SK-N-SH (cell line): Measurements from ENCODE around the gene SMIM29. TPM values are rescaled to one million over a fixed set of nuclear protein-coding genes. Genes with fewer than 3 reads are reported as not detected.
A peak's percentile ranks its signal among the peaks of the same experiment; 100 is the strongest.
"Not testable (repeated sequence)": the region's sequence is repeated elsewhere in the genome, so short reads cannot be mapped to it uniquely, and the experiment has no call there.

Experiments used
- CTCF ChIA-PET: fragments of 300-600, 350-600 bp; formaldehyde crosslinking; extraction: SDS; loops from one replicate; lab custom pipeline; 2021; lab: Yijun Ruan, JAX
- POLR2A ChIA-PET: fragments of 350-600 bp; sonication (Branson Sonifier 250); formaldehyde crosslinking; extraction: SDS; loops from one replicate; lab custom pipeline; 2020; ENCODE audit warnings: antibody characterized with exemption, inconsistent platforms; lab: Yijun Ruan, JAX
- DNase-seq: peaks from one replicate; pipeline ENCODE4 v3.0.0; 2012
- H2AFZ ChIP-seq: fragments of 200-600 bp; sonication (generic); 2 replicates; pipeline ENCODE4 v1.8.1; 2016; ENCODE audit warnings: antibody characterized with exemption, mild to moderate bottlenecking, low read depth
- H3F3A ChIP-seq: fragments of 200-600 bp; sonication (generic); replicated peaks from 2 replicates; pipeline ENCODE3; 2016; ENCODE audit warnings: antibody characterized with exemption, mild to moderate bottlenecking; ENCODE audit not compliant: insufficient read depth
- H3K27ac ChIP-seq, 2 experiments: fragments of 200-500 bp in 1 of 2; fragments of 200-600 bp in 1 of 2; sonication (Bioruptor generic) in 1 of 2; sonication (generic), shearing (Covaris generic) in 1 of 2; 2 replicates each; pipeline versions ENCODE4 v1.5.1 to v1.6.1; 2014 to 2016; ENCODE audit warnings: low read depth in 2 of 2, inconsistent platforms in 1 of 2, low read length in 1 of 2, mild to moderate bottlenecking in 1 of 2, mixed read lengths in 1 of 2
- H3K27me3 ChIP-seq: fragments of 200-600 bp; sonication (generic), shearing (Covaris generic); 2 replicates; pipeline ENCODE4 v1.6.1; 2016; ENCODE audit warnings: mixed run types; ENCODE audit not compliant: insufficient read depth
- H3K36me3 ChIP-seq, 2 experiments: fragments of 200-500 bp in 1 of 2; fragments of 200-600 bp in 1 of 2; sonication (Bioruptor generic) in 1 of 2; sonication (generic) in 1 of 2; replicated peaks in 1 of 2; 2 replicates each; pipeline versions ENCODE3 to v1.5.1; 2014 to 2016; ENCODE audit warnings: low read length in 1 of 2, mild to moderate bottlenecking in 1 of 2; ENCODE audit not compliant: insufficient read depth in 2 of 2, control insufficient read depth in 1 of 2
- H3K4me1 ChIP-seq, 2 experiments: fragments of 200-500 bp in 1 of 2; fragments of 200-600 bp in 1 of 2; sonication (Bioruptor generic) in 1 of 2; sonication (generic), shearing (Covaris generic) in 1 of 2; 2 replicates each; pipeline versions ENCODE4 v1.5.1 to v1.6.1; 2014 to 2016; ENCODE audit warnings: low read depth in 1 of 2, low read length in 1 of 2, mixed run types in 1 of 2; ENCODE audit not compliant: insufficient read depth in 2 of 2, control insufficient read depth in 1 of 2
- H3K4me2 ChIP-seq: fragments of 200-600 bp; sonication (generic), shearing (Covaris generic); 2 replicates; pipeline ENCODE4 v1.6.1; 2017; ENCODE audit warnings: mixed run types
- H3K4me3 ChIP-seq, 2 experiments: fragments of 200-500 bp in 1 of 2; fragments of 200-600 bp in 1 of 2; sonication (Bioruptor generic) in 1 of 2; sonication (generic), shearing (Covaris generic) in 1 of 2; 2 replicates each; pipeline versions ENCODE4 v1.5.1 to v1.8.1; 2014 to 2016; ENCODE audit warnings: low read depth in 2 of 2, inconsistent platforms in 1 of 2, low read length in 1 of 2, mild to moderate bottlenecking in 1 of 2, mixed read lengths in 1 of 2, moderate library complexity in 1 of 2
- H3K79me2 ChIP-seq: fragments of 200-600 bp; sonication (generic); 2 replicates; pipeline ENCODE4 v1.8.1; 2017; ENCODE audit warnings: mild to moderate bottlenecking; ENCODE audit not compliant: insufficient read depth
- H3K9ac ChIP-seq: fragments of 200-600 bp; sonication (generic); 2 replicates; pipeline ENCODE4 v1.6.1; 2017; ENCODE audit warnings: mixed run types
- H3K9me2 ChIP-seq: fragments of 200-600 bp; sonication (generic); 2 replicates; pipeline ENCODE4 v1.6.1; 2017; ENCODE audit warnings: mixed run types
- H3K9me3 ChIP-seq: fragments of 200-600 bp; sonication (generic); 2 replicates; pipeline ENCODE4 v1.6.1; 2017; ENCODE audit warnings: mixed run types, mild to moderate bottlenecking, moderate library complexity
- H4K20me1 ChIP-seq: fragments of 200-600 bp; sonication (generic); 2 replicates; pipeline ENCODE4 v1.6.1; 2017; ENCODE audit warnings: mild to moderate bottlenecking, mixed run types; ENCODE audit not compliant: insufficient read depth
- CHD2 ChIP-seq: fragments of 150-350 bp; IDR thresholded peaks from 2 replicates; pipeline ENCODE4 v1.6.1; 2018; ENCODE audit warnings: low read length; ENCODE audit not compliant: partially characterized antibody
- EP300 ChIP-seq, 2 experiments: IDR thresholded peaks; 2 replicates each; pipeline versions ENCODE4 v1.4.0 to v1.6.1; 2012; ENCODE audit warnings: borderline replicate concordance in 1 of 2, low read depth in 1 of 2, low read length in 1 of 2
- FOXJ3 ChIP-seq: sonication (generic); formaldehyde crosslinking; IDR thresholded peaks from 2 replicates; pipeline ENCODE4 v1.5.1; 2020; ENCODE audit warnings: mild to moderate bottlenecking, missing genetic modification reagents
- JUND ChIP-seq: IDR thresholded peaks from 2 replicates; pipeline ENCODE4 v1.4.0; 2012
- NFIC ChIP-seq: IDR thresholded peaks from 2 replicates; pipeline ENCODE4 v1.4.0; 2012; ENCODE audit warnings: borderline replicate concordance
- POLR2AphosphoS5 ChIP-seq: IDR thresholded peaks from 2 replicates; pipeline ENCODE4 v1.6.1; 2012; ENCODE audit warnings: low read depth, low read length
- RFX5 ChIP-seq: IDR thresholded peaks from 2 replicates; pipeline ENCODE4 v1.6.1; 2012; ENCODE audit warnings: mild to moderate bottlenecking, improper control_type of control experiment, low read length
- TAF1 ChIP-seq: IDR thresholded peaks from 2 replicates; pipeline ENCODE4 v1.6.1; 2012; ENCODE audit warnings: low read depth, mild to moderate bottlenecking, low read length, moderate library complexity, borderline replicate concordance
- TCF12 ChIP-seq: IDR thresholded peaks from 2 replicates; pipeline ENCODE4 v1.4.0; 2012
- WGBS: methylation state at CpG from one replicate; pipeline ENCODE4 v1.1.6; 2017; ENCODE audit warnings: low lambda C conversion rate; 5-methylcytosine and 5-hydroxymethylcytosine counted together
- polyA plus RNA-seq, 3 experiments: library from polyadenylated mRNA; depleted of rRNA; stranded (reverse); fragments of >200 nt; gene quantifications; 2 replicates each; pipeline ENCODE4 v1.2.3, GENCODE V29; 2012
- TF ChIP-seq, protein P1 (sequence below): fragments of 200-600 bp; sonication (generic); IDR thresholded peaks from 2 replicates; pipeline ENCODE4 v1.6.1; 2017; ENCODE audit warnings: antibody characterized with exemption, mild to moderate bottlenecking, moderate library complexity

The SMIM29 gene
- polyA plus RNA-seq, 1 of the 3 experiments (the other 2 are of a cell fraction): 50.2 TPM

DNA sequence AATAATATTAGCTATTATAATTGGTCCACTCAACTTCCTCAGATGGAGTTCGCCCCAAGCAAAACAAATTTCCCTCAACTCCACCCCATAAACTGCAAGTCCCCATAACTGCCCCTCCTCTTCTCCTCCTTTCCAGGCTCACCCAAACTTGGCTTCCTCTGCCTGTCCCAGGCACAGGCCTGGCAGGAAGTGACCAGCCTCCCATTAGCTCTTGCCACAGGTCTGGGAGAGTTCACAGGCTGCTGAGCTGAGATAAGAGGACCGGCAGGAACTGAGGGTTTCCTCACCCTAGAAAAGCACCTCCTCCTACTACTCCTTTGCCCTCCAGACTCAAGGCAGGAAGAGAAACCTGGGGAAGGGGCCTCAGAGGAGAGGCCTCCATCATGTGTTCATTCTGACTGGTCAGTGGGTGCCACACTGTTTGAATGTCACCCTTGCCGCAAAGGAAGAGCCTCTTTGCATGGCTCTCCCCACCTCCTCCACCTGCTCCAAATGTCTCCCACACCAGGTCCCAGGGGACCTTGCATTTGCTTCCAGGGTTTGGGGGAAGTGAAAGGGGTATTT, 24.5 kb upstream of the SMIM29 start:
- peaks cover 4% of the 10 kb centered on the region for H3F3A ChIP-seq
- TF ChIP-seq FOXJ3 (CRISPR knock-in tag) (no peak), POLR2AphosphoS5 (no peak), EP300 (IDR thresholded peaks at IDR 0.05; ENCODE audit: borderline replicate concordance in 1 of 2, low read depth in 1 of 2, low read length in 1 of 2) (no peak), TCF12 (no peak), TAF1 (no peak), NFIC (no peak), CHD2 (no peak), JUND (no peak), RFX5 (no peak)
- 66% methylated on average over 3 of the region's 3 CpGs for WGBS
- no peaks in the 10 kb centered on the region for H3K27me3 ChIP-seq
- peak; percentile 64 for DNase-seq
- H3K4me1 ChIP-seq: peaks cover 0 to 12% of the 10 kb centered on the region in 2 experiments; a peak in 1 of 4 replicates
- CTCF ChIA-PET: interaction anchor here (1.3 kb wide), 1 partner anchor 24 kb away, joined by 3 read pairs; no protein-coding TSS in a partner anchor
- no peaks in the 10 kb centered on the region for H3K9me3 ChIP-seq
- POLR2A ChIA-PET: no interaction called here
- peak overlapping the region in 1 of 2 experiments; percentile 50; a peak in 1 of 4 replicates for H3K27ac ChIP-seq
- H3K9ac ChIP-seq: no peak overlapping the region
- H3K36me3 ChIP-seq: peaks cover 0 to 2% of the 10 kb centered on the region in 2 experiments
- no peaks in the 10 kb centered on the region for H3K79me2 ChIP-seq
- no peak overlapping the region for H3K4me2 ChIP-seq
- H4K20me1 ChIP-seq: no peaks in the 10 kb centered on the region
- H3K4me3 ChIP-seq: no peak overlapping the region
- no peaks in the 10 kb centered on the region for H3K9me2 ChIP-seq
- H2AFZ ChIP-seq: no peak overlapping the region

DNA sequence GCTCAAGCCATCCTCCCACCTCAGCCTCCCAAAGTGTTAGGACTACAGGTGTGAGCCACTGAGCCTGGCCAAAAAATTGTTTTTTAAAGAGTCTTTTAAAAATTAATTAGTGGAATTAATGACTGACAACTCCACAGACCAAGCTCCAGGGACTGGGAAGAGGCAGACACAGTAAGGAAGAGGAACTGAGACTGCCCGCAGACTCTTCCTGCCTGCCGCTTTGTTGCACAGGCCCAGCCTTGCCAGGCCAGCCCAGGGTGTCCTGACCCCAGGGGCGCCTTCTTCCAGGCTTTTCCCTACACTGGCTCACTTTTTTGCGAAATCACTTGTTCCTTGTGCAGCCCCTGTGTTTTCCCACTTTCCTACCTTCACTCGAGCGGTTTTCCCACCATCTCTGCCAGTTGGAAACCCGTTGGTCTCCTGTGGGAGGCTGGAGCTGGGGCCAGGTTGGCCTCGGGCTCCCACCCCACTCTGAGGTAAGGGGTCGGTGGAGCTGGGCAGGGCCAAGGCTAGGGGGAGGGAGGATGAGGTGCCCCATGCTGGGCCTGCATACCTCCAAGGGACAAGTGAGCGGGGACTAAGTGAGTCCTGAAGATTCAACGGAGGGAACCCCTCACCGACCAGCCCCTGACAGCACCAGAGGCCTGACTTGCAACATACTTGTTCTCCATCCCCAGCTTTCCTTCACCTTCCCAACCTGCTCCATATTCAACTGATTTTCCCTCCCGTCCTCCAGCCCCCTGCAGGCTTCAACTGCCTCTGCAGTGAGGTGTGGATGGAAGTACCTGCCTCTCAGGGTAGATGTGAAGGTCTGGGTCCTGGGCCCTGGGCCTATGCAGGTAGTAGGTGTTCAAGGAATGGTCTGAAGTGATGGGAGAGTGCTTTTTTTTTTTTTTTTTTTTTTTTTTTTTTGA, 23.5 kb upstream of the SMIM29 start:
- H3K36me3 ChIP-seq: no peaks in the 10 kb centered on the region
- H3K9me3 ChIP-seq: no peaks in the 10 kb centered on the region
- no peaks in the 10 kb centered on the region for H3K79me2 ChIP-seq
- H3K9me2 ChIP-seq: no peaks in the 10 kb centered on the region
- no peaks in the 10 kb centered on the region for H3K27me3 ChIP-seq
- peaks cover 0 to 11% of the 10 kb centered on the region in 2 experiments; a peak in 1 of 4 replicates for H3K4me1 ChIP-seq
- H2AFZ ChIP-seq: no peak overlapping the region
- DNase-seq: peak; percentile 28
- CTCF ChIA-PET: interaction anchor here (0.7 to 1.3 kb wide), 2 partner anchors 23 to 482 kb away, joined by 3 read pairs; no protein-coding TSS in a partner anchor
- no peak overlapping the region for H3K4me2 ChIP-seq
- H3K9ac ChIP-seq: no peak overlapping the region
- H3K27ac ChIP-seq: no peak overlapping the region
- H4K20me1 ChIP-seq: no peaks in the 10 kb centered on the region
- POLR2A ChIA-PET: no interaction called here
- H3F3A ChIP-seq: peaks cover 4% of the 10 kb centered on the region
- no peak overlapping the region for H3K4me3 ChIP-seq
- TF ChIP-seq, protein P1, sequence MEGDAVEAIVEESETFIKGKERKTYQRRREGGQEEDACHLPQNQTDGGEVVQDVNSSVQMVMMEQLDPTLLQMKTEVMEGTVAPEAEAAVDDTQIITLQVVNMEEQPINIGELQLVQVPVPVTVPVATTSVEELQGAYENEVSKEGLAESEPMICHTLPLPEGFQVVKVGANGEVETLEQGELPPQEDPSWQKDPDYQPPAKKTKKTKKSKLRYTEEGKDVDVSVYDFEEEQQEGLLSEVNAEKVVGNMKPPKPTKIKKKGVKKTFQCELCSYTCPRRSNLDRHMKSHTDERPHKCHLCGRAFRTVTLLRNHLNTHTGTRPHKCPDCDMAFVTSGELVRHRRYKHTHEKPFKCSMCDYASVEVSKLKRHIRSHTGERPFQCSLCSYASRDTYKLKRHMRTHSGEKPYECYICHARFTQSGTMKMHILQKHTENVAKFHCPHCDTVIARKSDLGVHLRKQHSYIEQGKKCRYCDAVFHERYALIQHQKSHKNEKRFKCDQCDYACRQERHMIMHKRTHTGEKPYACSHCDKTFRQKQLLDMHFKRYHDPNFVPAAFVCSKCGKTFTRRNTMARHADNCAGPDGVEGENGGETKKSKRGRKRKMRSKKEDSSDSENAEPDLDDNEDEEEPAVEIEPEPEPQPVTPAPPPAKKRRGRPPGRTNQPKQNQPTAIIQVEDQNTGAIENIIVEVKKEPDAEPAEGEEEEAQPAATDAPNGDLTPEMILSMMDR: peak; percentile 12; the same call in 1 of the 2 replicates
- no peak for TF ChIP-seq POLR2AphosphoS5
- TF ChIP-seq, all 33 proteins: peak for 1
- 94% methylated on average over 10 of the region's 13 CpGs for WGBS

DNA sequence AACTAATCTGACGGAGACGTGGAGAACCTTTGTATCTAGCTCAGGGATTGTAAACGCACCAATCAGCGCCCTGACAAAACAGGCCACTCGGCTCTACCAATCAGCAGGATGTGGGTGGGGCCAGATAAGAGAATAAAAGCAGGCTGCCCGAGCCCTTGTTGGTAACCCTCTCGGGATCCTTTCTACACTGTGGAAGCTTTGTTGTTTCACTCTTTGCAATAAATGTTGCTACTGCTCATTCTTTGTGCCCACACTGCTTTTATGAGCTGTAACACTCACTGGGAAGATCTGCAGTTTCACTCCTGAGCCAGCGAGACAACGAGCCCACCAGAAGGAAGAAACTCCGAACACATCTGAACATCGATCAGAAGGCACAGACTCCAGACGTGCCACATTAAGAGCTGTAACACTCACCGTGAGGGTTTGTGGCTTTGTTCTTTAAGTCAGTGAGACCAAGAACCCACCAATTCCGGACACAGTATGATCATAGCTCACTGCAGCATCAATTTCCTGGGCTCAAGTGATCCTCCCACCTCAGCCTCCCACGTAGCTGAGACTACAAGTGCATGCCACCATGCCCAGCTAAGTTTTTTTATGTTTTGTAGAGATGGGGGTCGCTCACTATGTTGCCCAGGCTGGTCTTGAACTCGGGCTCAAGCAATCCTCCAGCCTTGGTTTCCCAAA, 21.0 kb upstream of the SMIM29 start:
- 85% methylated on average over 16 of the region's 17 CpGs for WGBS
- POLR2A ChIA-PET, H3K27ac ChIP-seq, CTCF ChIA-PET, H3K9ac ChIP-seq, H4K20me1 ChIP-seq, H3K27me3 ChIP-seq, DNase-seq, H3K4me1 ChIP-seq, H3K4me3 ChIP-seq, H3K4me2 ChIP-seq, H3K36me3 ChIP-seq, H3K9me3 ChIP-seq, H3K79me2 ChIP-seq, H2AFZ ChIP-seq, H3K9me2 ChIP-seq, H3F3A ChIP-seq: not testable (repeated sequence)

DNA sequence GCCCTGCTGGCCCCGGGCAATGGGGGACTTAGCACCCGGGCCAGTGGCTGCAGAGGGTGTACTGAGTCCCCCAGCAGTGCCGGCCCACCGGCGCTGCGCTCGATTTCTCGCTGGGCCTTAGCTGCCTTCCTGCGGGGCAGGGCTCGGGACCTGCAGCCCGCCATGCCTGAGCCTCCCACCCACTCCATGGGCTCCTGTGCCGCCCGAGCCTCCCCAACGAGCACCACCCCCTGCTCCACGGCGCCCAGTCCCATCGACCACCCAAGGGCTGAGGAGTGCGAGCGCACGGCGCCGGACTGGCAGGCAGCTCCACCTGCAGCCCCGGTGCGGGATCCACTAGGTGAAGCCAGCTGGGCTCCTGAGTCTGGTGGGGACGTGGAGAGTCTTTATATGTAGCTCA, 20.3 kb upstream of the SMIM29 start:
- 97% methylated on average over 8 of the region's 25 CpGs for WGBS
- POLR2A ChIA-PET: not testable (repeated sequence)

More for the DNA sequence above, 20.3 kb upstream of the SMIM29 start:
- H4K20me1 ChIP-seq, H3K9me3 ChIP-seq, H3K9ac ChIP-seq, H3K4me1 ChIP-seq, CTCF ChIA-PET, H3K27me3 ChIP-seq, H3K79me2 ChIP-seq, DNase-seq, H3K36me3 ChIP-seq, H3K4me3 ChIP-seq, H3K9me2 ChIP-seq, H3K4me2 ChIP-seq, H2AFZ ChIP-seq, H3F3A ChIP-seq, H3K27ac ChIP-seq: not testable (repeated sequence)
